GM18498 (cell line): ENCODE data around the gene OTOS.

Source experiments
- ATAC-seq: cut with Tn5 transposase; IDR thresholded peaks from one replicate; pipeline ENCODE4 v1.9.1; 2021; ENCODE audit warnings: mild to moderate bottlenecking, moderate library complexity; ENCODE audit not compliant: unreplicated experiment

Gene OTOS

DNA sequence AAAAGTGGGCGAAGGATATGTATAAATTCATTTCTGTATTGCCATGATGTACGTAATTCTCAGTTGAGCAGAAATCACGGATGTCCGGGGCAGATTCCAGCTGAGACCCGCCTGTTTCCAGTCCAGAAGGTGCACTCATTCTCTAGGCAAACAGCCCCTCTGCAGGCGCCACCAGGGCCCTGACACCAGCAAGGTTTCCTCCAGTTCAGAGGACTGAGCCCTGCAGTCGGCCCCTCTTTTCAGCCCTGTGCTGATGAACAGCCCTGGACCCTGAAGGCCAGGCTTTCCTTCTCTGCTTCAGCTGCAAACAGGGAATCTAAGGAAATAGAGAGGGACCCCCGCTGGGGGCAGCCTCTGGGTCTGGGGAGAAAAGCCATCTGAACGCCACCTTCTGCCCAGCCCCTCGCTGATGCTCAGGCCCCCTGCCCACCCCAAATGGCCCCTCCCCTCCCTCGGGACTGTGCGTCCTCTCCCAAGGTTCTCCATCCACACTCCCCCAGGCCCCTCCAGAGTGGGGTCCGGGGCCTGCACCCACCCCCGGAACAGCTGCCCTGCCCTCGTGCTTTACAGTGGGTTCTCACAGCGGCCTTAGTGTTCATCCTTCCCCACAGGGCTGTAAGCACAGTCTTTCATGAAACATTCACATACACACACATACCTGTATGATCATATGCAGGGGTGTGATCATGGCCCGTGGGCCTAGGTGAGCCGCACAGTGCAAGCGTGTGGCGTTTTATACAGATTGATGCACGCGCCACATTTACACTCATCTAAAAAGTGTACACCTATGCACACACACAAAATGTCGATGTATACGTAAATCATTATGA is 16.4 kb downstream of the OTOS start:
- ATAC-seq: no peak

DNA sequence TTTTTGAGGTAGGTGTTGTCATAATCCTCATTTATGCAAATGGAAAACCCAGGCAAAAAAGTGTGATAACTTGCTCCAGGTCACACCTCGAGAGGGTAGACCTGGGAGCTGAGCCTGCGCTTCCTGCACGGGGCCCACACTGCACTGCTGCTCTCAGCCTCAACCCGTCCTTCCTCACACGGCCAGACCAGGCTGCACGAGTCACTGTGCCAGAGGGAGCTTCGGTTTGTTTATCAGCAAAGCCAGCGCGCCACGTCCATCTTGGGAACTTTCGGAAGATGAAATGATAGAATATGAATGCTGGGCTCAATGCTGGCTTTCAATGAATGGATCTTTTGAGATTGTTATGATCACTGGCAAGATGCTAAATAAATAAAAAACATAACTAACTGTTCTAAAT is 18.8 kb downstream of the OTOS start:
- ATAC-seq: no peak

DNA sequence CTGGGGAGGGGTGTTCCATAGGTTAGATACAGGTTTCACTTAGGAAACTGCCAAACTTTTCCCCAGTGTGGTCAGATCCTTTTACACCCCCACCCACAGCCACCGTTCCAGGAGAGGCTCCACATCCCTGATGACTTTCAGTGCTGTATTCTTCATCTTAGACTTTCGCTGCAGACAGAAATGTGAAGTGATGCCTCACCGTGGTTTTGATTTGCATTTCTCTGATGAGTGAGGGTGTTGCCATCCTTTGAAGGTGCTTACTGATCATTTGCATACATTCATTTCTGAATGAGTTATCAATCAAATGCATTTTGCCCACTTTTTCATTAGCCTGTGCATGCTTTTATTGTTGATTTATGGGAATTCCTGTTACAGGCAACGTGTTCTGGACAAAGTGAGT is 19.3 kb downstream of the OTOS start:
- ATAC-seq: peak; percentile 65

DNA sequence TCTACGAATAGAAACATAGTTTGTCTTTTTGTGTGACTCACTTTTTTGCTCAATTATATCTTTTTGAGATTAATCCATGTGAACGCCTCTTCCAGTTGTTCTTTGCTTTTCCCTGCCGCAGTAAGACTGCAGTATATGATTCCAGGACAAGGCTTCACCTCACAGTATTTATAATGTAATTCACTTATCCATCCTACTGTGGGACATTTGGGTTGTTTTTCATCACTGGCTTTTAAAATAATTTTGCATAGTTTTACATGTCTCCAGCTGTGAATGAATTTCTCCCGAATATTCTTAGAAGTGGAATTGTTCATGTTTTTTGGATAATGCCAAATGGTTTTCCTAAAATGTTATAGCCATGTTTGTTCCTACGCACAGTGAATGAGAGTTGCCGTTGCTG is 26.2 kb downstream of the OTOS start:
- no peak for ATAC-seq

DNA sequence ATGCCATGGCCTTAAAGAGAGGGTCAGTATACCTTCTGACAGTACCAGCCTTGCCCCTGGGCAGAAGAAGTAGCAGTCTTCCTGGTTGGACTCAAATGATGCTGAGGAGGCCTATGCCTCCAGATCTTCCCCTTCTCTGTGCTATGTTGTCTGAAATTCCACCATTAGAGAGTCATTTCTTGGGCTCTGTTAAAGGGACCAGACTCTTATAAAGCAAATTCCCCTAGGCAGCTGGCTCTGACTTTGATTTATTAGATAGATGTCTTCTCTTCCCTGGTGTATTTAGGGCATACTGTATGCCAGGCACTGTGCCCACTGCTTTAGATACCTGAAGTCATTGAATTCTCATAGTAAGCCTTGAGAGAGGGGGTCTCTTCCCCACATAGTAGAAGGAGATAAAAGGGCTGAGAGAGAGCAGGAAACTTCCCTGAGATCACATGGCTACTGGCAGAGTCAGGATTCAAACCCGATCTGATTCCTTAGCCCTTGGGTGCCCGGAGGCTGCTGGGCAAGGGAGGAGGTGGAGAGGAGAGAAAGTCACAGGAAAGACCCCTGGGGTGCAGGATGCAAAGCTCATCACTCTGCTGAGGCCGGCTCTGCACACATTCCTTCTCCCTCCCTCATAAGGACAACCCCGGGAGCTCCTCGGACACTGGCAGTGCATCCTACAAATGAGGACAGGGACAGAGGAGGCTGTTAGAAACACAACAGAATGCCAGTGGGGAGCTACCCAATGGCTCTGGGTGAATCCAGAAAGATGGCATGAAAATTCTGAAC is 27.4 kb downstream of the OTOS start:
- ATAC-seq: no peak

DNA sequence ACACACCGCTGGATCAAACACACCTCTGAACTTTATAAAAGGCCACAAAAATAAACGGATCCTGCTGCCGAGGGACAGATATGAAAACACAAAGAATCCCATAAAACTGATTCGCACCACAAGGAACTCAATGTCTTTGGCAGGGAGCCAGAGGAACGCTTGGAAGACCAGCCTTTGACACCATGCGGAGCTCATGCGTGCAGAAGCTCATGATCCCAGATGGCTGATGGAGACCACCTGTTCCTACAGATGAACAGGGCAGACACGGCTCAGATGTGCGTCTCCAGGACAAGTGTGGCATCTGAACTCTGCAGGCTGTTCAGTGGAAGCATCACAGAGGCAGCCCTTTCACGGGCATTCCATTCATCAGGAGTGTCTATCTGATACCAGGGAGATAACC is 29.2 kb downstream of the OTOS start:
- ATAC-seq: no peak

DNA sequence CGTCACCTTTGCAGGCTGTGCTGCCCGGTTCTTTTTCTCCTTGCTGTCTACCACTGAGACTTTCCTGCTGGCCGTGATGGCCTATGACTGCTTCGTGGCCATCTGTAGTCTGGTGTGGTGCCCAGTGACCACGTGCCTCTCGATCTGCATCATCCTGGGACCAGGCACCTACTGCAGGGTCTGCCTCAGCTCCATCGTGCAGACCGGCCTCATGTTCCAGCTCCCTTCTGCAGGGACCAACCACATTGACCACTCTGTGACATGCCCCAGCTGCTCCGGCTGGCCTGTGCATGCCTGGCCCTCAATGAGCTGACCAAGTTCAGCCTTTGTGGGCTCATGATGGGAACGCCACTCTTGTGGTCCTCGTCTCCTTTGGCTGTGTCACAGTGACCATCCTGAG is 31.1 kb downstream of the OTOS start:
- ATAC-seq: no peak

DNA sequence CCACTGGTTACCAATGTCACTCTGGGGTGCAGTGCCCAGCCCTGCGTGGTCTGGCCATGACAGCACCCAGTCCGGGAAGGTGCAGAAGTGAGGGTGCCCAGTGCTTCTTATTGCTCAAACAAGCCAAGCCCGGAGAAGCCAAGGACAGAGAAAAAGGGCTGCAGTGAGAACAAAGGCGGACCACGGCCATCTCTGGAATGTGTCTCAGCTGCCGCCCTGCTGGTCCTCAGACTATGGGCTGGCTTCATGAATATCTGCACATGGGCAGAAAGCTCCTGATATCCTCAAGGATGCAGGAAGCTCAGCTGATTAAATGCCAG is 33.0 kb downstream of the OTOS start:
- ATAC-seq: no peak

DNA sequence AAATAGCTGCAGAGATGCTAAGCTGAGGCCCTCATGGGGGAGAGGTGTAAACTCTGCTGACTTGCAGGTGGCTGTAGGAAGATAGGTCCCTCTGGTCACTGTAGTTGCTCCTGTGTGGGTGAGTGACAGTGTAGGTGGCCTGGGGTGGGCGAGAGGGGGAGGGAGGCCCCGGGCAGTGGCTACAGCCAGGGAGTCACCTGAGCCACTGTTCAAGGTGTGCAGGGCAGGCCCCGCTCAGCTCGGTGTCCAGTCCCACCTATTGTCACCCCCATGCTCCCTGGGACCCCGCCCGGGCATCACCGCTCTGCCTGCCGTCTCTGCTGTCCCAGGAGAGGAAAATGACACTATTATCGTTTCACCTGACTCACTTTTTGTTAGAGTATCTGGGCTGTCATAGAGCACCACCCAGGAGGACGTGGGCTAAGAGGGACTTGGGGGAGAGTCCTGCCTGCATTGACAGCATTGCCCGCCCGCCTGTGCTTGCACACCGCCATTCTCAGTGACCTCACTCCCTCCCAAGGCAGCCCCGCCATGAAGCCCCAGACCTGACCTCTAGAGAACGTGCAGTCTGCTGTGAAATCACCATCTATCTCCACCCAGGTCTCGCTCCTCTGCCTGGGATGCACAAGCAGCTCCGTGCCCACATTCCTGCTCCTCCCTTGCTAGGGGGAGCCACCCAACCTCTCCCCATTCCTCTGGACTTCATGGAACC is 33.5 kb downstream of the OTOS start:
- ATAC-seq: no peak

DNA sequence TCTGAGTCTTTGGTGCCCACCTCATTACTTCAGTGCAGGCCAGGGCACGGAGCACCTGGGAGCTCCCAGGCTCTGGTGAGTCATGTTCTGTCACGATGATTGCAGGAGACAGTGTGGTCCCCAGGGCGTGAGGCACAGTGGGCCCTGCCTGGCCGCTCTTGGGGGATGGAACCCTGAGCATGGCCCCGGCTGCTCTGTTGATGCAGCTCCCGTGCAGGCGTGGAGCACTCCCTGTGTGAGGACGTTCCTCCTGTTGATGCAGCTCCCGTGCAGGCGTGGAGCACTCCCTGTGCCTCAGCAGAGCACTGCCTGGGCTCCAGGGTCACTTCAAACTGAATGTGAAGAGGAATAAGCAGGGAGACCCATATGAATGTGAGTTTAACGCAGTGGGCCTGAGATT is 34.5 kb downstream of the OTOS start:
- no peak for ATAC-seq

DNA sequence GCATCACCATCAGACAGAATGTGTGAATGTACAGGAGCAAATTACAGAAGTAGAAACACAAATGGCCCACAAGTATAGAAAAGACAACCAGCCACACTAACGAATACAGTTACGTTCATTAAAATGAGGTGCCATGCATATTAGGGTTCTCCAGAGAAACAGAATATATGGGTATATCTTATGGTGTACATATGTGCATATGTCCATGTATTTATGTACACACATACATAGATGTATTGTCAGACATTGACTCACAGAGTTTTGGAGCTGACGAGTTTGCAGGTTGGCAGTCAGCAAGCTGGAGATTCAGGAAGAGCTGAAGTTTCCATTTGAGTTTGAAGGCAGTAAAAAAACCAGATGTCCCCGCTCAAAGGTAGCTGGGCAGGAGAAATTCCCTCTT is 37.3 kb downstream of the OTOS start:
- no peak for ATAC-seq

DNA sequence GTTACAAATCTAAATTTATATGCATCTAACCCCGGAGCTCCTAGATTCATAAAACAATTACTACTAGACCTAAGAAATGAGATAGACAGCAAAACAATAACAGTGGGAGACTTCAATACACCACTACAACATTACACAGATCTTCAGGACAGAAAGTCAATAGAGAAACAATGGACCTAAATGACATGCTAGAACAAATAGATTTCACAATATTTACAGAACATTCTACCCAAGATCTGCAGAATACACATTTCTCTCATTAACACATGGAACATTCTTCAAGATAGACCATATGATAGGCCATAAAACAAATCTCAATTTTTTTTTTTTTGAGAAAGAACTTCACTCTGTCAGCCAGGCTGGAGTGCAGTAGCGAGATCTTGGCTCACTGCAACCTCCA is 42.1 kb downstream of the OTOS start:
- ATAC-seq: no peak

DNA sequence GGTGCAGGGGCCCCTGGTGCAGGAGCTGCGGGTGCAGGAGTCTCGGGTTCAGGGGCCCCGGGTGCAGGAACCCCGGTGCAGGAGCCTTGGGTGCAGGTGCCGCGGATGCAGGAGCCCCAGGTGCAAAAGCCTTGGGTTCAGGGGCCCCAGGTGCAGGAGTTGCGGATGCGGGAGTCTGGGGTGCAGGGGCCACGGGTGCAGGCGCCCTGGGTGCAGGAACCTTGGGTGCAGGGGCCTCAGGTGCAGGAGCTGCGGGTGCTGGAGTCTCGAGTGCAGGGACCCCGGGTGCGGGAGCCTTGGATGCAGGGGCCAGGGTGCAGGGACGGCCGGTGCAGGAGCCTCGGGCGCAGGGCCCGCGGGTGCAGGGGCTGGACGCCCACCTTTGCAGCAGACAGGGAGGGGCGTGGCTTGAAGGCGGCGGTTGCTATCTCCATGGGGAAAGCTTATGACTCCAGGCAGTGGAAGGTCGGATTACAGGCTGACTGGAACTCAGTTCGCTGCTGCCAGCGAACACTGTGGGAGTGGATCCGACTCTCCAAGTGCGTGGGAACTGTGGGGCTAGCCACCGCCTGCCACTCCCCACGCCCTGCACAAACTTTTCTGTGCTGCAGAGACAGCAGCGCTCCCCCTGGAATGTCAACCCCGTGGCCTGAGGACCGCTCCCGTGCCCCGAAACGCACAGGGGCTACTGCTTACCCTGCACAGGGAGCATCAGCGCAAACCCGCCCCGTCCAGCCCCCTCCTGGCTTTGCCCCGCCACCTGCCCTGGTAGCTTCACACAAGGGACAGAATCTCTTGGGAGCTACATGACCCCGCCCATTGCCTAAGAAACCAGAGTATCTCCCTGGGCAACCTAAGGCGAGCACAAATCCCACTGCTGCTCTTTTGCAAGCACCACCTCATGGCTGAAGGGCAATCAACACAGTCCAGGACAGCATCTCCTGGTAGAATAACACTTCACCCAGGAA is 44.6 kb downstream of the OTOS start:
- no peak for ATAC-seq

DNA sequence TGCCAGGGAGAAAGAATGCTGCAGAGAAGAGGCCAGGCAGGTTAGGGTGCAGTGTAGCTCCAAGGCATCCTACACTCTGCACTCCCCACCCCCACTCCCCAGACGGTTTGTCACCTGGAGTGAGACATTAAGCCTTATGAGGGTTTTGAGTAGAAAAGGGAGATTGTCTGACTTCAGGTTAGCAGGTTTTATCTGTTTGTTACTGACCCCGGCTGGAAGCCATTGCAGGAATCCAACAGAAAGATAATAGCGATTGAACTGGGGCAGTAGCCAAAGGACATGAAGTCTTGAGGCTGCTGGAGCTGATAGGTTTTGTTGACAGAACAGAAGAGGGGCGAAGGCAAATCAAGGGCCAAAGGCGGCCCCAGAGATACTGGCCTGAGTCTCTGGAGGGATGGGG is 51.2 kb downstream of the OTOS start:
- ATAC-seq: no peak
